ENCODE results near the gene RPUSD1. TPM values are rescaled to one million over a fixed set of nuclear protein-coding genes. Genes with fewer than 3 reads are reported as not detected.

The RPUSD1 gene
- polyA plus RNA-seq, 2 of the 4 experiments (the other 2 are of a cell fraction): 10.6 to 29.3 TPM

GRCh38 chr16:761625-762513 is 26.3 kb downstream of the RPUSD1 start:
- no peak overlapping the region for H3K4me3 ChIP-seq
- CTCF ChIA-PET: interaction anchor here (0.8 to 15.8 kb wide), 11 partner anchors 10 to 116 kb away, joined by 3 to 105 read pairs (median 3); partner anchors contain the start of genes CHTF18, CIAO3, METRN and RPUSD1
- H3K9me3 ChIP-seq: no peaks in the 10 kb centered on the region
- TF ChIP-seq POLR2AphosphoS2 (conservative IDR thresholded peaks at IDR 0.05; ENCODE audit: low read length): no peak
- TF ChIP-seq ZFP36 (IDR thresholded peaks at IDR 0.05; ENCODE audit: borderline replicate concordance, partially characterized antibody): no peak
- no peak for TF ChIP-seq ESRRA (IDR thresholded peaks at IDR 0.05; ENCODE audit: borderline replicate concordance, low read length)
- TF ChIP-seq CBX8 (IDR thresholded peaks at IDR 0.05): no peak
- TF ChIP-seq POLR2A (IDR thresholded peaks at IDR 0.05; ENCODE audit: low read length): no peak
- no peak for TF ChIP-seq MYC (IDR thresholded peaks at IDR 0.05; ENCODE audit: borderline replicate concordance, low read length)
- FAIRE-seq: no peak
- H3K4me2 ChIP-seq: peak overlapping the region; percentile 68
- WGBS (ENCODE audit: missing lambda C conversion rate): 86% methylated on average over 6 of the region's 22 CpGs
- POLR2A ChIA-PET: no interaction called here
- peak in 1 of 2 experiments; percentile 9; a peak in 2 of 6 replicates for ATAC-seq
- H3K4me1 ChIP-seq: peaks cover 35% of the 10 kb centered on the region
- H3K27ac ChIP-seq: peak overlapping the region; percentile 16 to 79; a peak in 4 of 6 replicates
- DNase-seq (ENCODE audit: low read depth in 1 of 2, low spot score in 1 of 2): no peak

DNA sequence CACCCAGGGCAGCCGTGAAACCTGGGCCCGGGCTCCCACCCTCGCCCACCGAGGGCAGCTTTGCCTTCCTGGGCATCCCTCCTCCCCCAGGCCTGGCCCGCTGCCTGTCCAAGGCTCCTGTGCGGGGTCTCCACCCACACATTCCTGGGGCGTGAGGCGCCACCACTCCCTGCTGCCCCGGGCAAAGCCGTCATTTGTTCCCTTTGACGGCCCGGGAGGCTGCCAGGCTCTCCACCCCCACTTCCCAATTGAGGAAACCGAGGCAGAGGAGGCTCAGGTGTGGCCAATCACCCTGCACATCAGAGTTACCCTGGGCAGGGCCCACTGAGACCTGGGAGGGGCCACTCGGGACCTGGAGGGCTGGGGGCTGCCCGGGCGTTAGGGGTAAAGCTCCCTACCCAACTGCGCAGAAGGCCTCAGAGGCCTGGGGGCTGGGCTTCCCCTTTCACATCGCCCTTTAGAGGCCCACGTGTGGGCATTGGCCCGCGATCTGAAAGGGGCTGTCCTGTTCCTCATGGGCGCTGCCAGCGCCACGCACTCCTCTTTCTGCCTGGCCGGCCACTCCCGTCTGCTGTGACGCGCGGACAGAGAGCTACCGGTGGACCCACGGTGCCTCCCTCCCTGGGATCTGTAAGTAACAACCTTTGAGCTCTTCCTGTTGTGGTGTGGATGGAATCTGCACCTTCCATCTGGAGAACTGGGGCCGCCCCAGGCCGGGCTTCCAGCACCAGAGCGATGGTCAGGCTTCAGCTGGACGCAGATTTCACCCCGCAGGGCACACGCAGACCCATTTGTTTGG is 27.4 kb downstream of the RPUSD1 start, which contains the start of gene MSLN:
TSS of gene MSLN (plus strand) at position 190 of the 799 bp plus-strand sequence. CDS start 1,947 bp downstream, outside the sequence.
- H3K4me1 ChIP-seq: peaks cover 35% of the 10 kb centered on the region
- no peaks in the 10 kb centered on the region for H3K9me3 ChIP-seq
- ChIA-PET POLR2A (no interaction called here), CTCF (interaction anchor here (0.8 to 15.8 kb wide), 13 partner anchors 10 to 433 kb away, joined by 3 to 105 read pairs (median 4); partner anchors contain the start of genes CHTF18, CIAO3 and RPUSD1)
- 55% methylated on average over 29 of the region's 37 CpGs for WGBS (ENCODE audit: missing lambda C conversion rate)
- H3K4me2 ChIP-seq: peak within 1 kb of the TSS; percentile 68
- TF ChIP-seq ZC3H11A (IDR thresholded peaks at IDR 0.05) (no peak), EHMT2 (IDR thresholded peaks at IDR 0.05; ENCODE audit: low read depth) (no peak), KDM5A (IDR thresholded peaks at IDR 0.05) (no peak), FOSL2 (IDR thresholded peaks at IDR 0.05) (no peak), FOSL2 (CRISPR knock-in tag; IDR thresholded peaks at IDR 0.05) (peak; percentile 16; the same call in 1 of the 2 replicates), RFX5 (IDR thresholded peaks at IDR 0.05) (no peak), GATA3 (IDR thresholded peaks at IDR 0.05; ENCODE audit: borderline replicate concordance) (no peak)
- TF ChIP-seq, protein P1, sequence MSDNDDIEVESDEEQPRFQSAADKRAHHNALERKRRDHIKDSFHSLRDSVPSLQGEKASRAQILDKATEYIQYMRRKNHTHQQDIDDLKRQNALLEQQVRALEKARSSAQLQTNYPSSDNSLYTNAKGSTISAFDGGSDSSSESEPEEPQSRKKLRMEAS (IDR thresholded peaks at IDR 0.05): peak; percentile 24; the same call in 1 of the 2 replicates
- FAIRE-seq: no peak
- DNase-seq (ENCODE audit: low read depth in 1 of 2, low spot score in 1 of 2): peak in 1 of 2 experiments; percentile 71
- peak within 1 kb of the TSS; percentile 66 to 79; a peak in 5 of 6 replicates for H3K27ac ChIP-seq
- H3K4me3 ChIP-seq: no peak within 1 kb of the TSS
- ATAC-seq: peak; percentile 22 to 62; a peak in 3 of 6 replicates

DNA sequence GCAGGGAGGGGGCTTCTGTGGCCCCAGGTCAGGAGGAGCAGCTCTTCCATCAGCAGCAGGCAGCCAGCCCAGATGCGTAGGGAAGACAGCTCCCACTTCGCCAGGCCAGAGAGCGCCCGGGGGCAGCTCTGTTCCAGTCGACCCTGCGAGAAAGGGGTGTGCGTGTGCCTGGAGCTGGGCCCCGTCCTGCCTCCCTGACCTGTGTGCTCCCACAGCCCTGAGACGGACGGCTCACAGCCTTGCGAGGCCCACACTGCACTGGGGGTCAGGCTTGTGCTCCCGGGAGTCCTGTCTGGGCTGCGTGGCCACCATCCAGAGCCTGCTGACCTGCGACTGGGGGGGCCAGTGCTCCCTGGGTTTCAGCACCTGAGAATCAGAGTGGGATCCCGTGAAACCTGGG is 28.1 kb downstream of the RPUSD1 start:
- Histone ChIP-seq H3K9me3 (no peaks in the 10 kb centered on the region), H3K4me1 (peaks cover 35% of the 10 kb centered on the region), H3K27ac (peak overlapping the region; percentile 66 to 79; a peak in 5 of 6 replicates), H3K4me2 (peak overlapping the region; percentile 68), H3K4me3 (no peak overlapping the region)
- 86% methylated on average over 10 of the region's 15 CpGs for WGBS (ENCODE audit: missing lambda C conversion rate)
- POLR2A ChIA-PET: no interaction called here
- no peak for FAIRE-seq
- CTCF ChIA-PET: interaction anchor here (0.9 to 15.8 kb wide), 9 partner anchors 10 to 434 kb away, joined by 3 to 105 read pairs (median 4); partner anchors contain the start of genes CHTF18, CIAO3 and RPUSD1
- no peak for ATAC-seq
- no peak for DNase-seq (ENCODE audit: low read depth in 1 of 2, low spot score in 1 of 2)
- no peak for TF ChIP-seq JUN (IDR thresholded peaks at IDR 0.05)
- TF ChIP-seq NPAS2 (CRISPR knock-in tag; IDR thresholded peaks at IDR 0.05; ENCODE audit: borderline replicate concordance): no peak
- no peak for TF ChIP-seq HDAC2 (IDR thresholded peaks at IDR 0.05)
- TF ChIP-seq KDM5A (IDR thresholded peaks at IDR 0.05): no peak
- no peak for TF ChIP-seq RARB (CRISPR knock-in tag; IDR thresholded peaks at IDR 0.05)
- TF ChIP-seq REST (IDR thresholded peaks at IDR 0.05): no peak
- no peak for TF ChIP-seq ELK1 (IDR thresholded peaks at IDR 0.05; ENCODE audit: low read depth, low read length)
- TF ChIP-seq ZNF302 (CRISPR knock-in tag; IDR thresholded peaks at IDR 0.05): no peak
- TF ChIP-seq BCL3 (IDR thresholded peaks at IDR 0.05): no peak
- TF ChIP-seq, protein P2, sequence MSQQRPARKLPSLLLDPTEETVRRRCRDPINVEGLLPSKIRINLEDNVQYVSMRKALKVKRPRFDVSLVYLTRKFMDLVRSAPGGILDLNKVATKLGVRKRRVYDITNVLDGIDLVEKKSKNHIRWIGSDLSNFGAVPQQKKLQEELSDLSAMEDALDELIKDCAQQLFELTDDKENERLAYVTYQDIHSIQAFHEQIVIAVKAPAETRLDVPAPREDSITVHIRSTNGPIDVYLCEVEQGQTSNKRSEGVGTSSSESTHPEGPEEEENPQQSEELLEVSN (IDR thresholded peaks at IDR 0.05; ENCODE audit: borderline replicate concordance, low read depth): no peak
- TF ChIP-seq ZC3H11A (IDR thresholded peaks at IDR 0.05): no peak
